Ishikawa (cell line): ENCODE measurements around the gene NUAK2.

ENCODE experiments used
- CREB1 ChIP-seq: IDR thresholded peaks from 2 replicates; pipeline ENCODE4 v1.6.1; 2012; ENCODE audit warnings: low read depth
- EP300 ChIP-seq: IDR thresholded peaks from 2 replicates; pipeline ENCODE4 v1.6.1; 2012; ENCODE audit warnings: borderline replicate concordance
- FOXM1 ChIP-seq: IDR thresholded peaks from 2 replicates; pipeline ENCODE4 v1.6.1; 2012; ENCODE audit warnings: low read depth, borderline replicate concordance
- MAX ChIP-seq: IDR thresholded peaks from 2 replicates; pipeline ENCODE4 v1.6.1; 2012
- NFIC ChIP-seq: IDR thresholded peaks from 2 replicates; pipeline ENCODE4 v1.6.1; 2012
- REST ChIP-seq: IDR thresholded peaks from 2 replicates; pipeline ENCODE4 v1.6.1; 2012; ENCODE audit warnings: low read depth, mild to moderate bottlenecking
- TAF1 ChIP-seq: IDR thresholded peaks from 2 replicates; pipeline ENCODE4 v1.6.1; 2012; ENCODE audit warnings: low read depth, mild to moderate bottlenecking
- TCF12 ChIP-seq: IDR thresholded peaks from 2 replicates; pipeline ENCODE4 v1.6.1; 2012; ENCODE audit warnings: low read depth
- USF1 ChIP-seq: IDR thresholded peaks from 2 replicates; pipeline ENCODE4 v1.6.1; 2012
- YY1 ChIP-seq: IDR thresholded peaks from 2 replicates; pipeline ENCODE4 v1.6.1; 2012; ENCODE audit warnings: low read depth

GRCh38 chr1:205304695-205305070 is 16.9 kb downstream of the NUAK2 start:
- TF ChIP-seq REST (no peak), YY1 (no peak), TCF12 (no peak), TAF1 (no peak), NFIC (no peak), CREB1 (no peak), USF1 (no peak), MAX (no peak), FOXM1 (no peak), EP300 (no peak)
